Endothelial cell of umbilical vein (primary cell): Measurements from ENCODE around the gene ATG13. TPM values are rescaled to one million over a fixed set of nuclear protein-coding genes. Genes with fewer than 3 reads are reported as not detected.

Source experiments
- BruUV-seq: library from RNA; stranded (reverse); fragments of 400-500 nt; replicated peaks from 2 replicates; lab custom pipeline; 2021; lab: Mats Ljungman, UMichigan
- CTCF ChIA-PET: fragments of 300-600, 350-600 bp; sonication (Branson Sonifier 250); formaldehyde crosslinking; loops from one replicate; lab custom pipeline; 2021; ENCODE audit warnings: antibody characterized with exemption, inconsistent platforms; lab: Charles Lee
- POLR2A ChIA-PET: fragments of 300-600, 350-600 bp; sonication (Branson Sonifier 250); formaldehyde crosslinking; loops from one replicate; lab custom pipeline; 2021; ENCODE audit warnings: antibody characterized with exemption, inconsistent platforms; lab: Charles Lee
- DNase-seq: peaks from one replicate; pipeline ENCODE4 v3.0.0-alpha.2; 2011; ENCODE audit warnings: low read depth, low spot score
- FAIRE-seq: peaks from 2 replicates; lab custom pipeline; 2011; peaks lifted over from hg19 to GRCh38; lab: Jason Lieb, UNC
- H2AFZ ChIP-seq: 2 replicates; pipeline ENCODE4 v1.6.0; 2012; ENCODE audit warnings: low read depth, low read length, control low read depth, inconsistent platforms
- H3K27ac ChIP-seq: 2 replicates; pipeline ENCODE4 v1.5.1; 2011; ENCODE audit warnings: low read depth, mild to moderate bottlenecking, control low read depth, low read length, moderate library complexity; ENCODE audit not compliant: insufficient read depth
- H3K27me3 ChIP-seq, 2 experiments: 2 replicates each; pipeline versions ENCODE4 v1.6.0 to v1.6.1; 2011; ENCODE audit warnings: low read length in 2 of 2, mixed read lengths in 1 of 2; ENCODE audit not compliant: control insufficient read depth in 2 of 2, insufficient read depth in 2 of 2
- H3K36me3 ChIP-seq, 2 experiments: 2 replicates in 1 of 2; 3 replicates in 1 of 2; pipeline ENCODE4 v1.5.1; 2011; ENCODE audit warnings: low read length in 2 of 2, mild to moderate bottlenecking in 1 of 2, moderate library complexity in 1 of 2; ENCODE audit not compliant: control insufficient read depth in 2 of 2, insufficient read depth in 2 of 2; ENCODE audit errors: extremely low read depth in 1 of 2
- H3K4me1 ChIP-seq: 3 replicates; pipeline ENCODE4 v1.5.1; 2011; ENCODE audit warnings: mild to moderate bottlenecking, low read length; ENCODE audit not compliant: control insufficient read depth, insufficient read depth; ENCODE audit errors: extremely low read depth
- H3K4me2 ChIP-seq: 2 replicates; pipeline ENCODE4 v1.6.1; 2011; ENCODE audit warnings: low read length, control low read depth, mixed read lengths; ENCODE audit not compliant: insufficient read depth
- H3K4me3 ChIP-seq, 3 experiments: fragments of 200-600 bp in 1 of 3; sonication (generic), shearing (Covaris generic) in 1 of 3; replicated peaks in 1 of 3; 2 replicates each; pipeline ENCODE4 v1.5.1; 2011 to 2016; ENCODE audit warnings: control low read depth in 3 of 3, low read length in 3 of 3, mild to moderate bottlenecking in 2 of 3, inconsistent platforms in 1 of 3, low read depth in 1 of 3, moderate library complexity in 1 of 3; ENCODE audit not compliant: insufficient read depth in 1 of 3
- H3K79me2 ChIP-seq: 2 replicates; pipeline ENCODE4 v1.6.0; 2012; ENCODE audit warnings: low read length, inconsistent platforms; ENCODE audit not compliant: control insufficient read depth, insufficient read depth
- H3K9ac ChIP-seq: replicated peaks from 2 replicates; pipeline ENCODE3; 2011; ENCODE audit warnings: low read length, control low read depth; ENCODE audit not compliant: insufficient read depth; ENCODE audit errors: extremely low read depth
- H3K9me1 ChIP-seq: replicated peaks from 3 replicates; pipeline ENCODE4 v1.6.0; 2011; ENCODE audit warnings: mild to moderate bottlenecking, low read length; ENCODE audit not compliant: control insufficient read depth, insufficient read depth; ENCODE audit errors: extremely low read depth
- H3K9me3 ChIP-seq: replicated peaks from 2 replicates; pipeline ENCODE4 v1.5.1; 2012; ENCODE audit warnings: low read length, inconsistent platforms; ENCODE audit not compliant: control insufficient read depth, insufficient read depth
- H4K20me1 ChIP-seq: replicated peaks from 2 replicates; pipeline ENCODE3; 2011; ENCODE audit warnings: mild to moderate bottlenecking, low read length; ENCODE audit not compliant: control insufficient read depth, insufficient read depth; ENCODE audit errors: extremely low read depth
- CTCF ChIP-seq, 2 donors: IDR thresholded peaks; 1 replicate in 1 of 2; 2 replicates in 1 of 2; pipeline ENCODE4 v1.5.1; 2011; ENCODE audit warnings: low read length in 2 of 2, mild to moderate bottlenecking in 2 of 2, moderate library complexity in 2 of 2, control low read depth in 1 of 2, inconsistent platforms in 1 of 2, low read depth in 1 of 2; ENCODE audit not compliant: insufficient read depth in 1 of 2; ENCODE audit errors: extremely low read depth in 1 of 2
- EZH2 ChIP-seq: IDR thresholded peaks from 2 replicates; pipeline ENCODE4 v1.6.1; 2012; ENCODE audit warnings: borderline replicate concordance, low read depth, mild to moderate bottlenecking, moderate library complexity, low read length, inconsistent platforms; ENCODE audit not compliant: severe bottlenecking
- FOS ChIP-seq: IDR thresholded peaks from 2 replicates; pipeline ENCODE4 v1.6.1; 2011; ENCODE audit warnings: mild to moderate bottlenecking, low read length, moderate library complexity, borderline replicate concordance; ENCODE audit not compliant: insufficient read depth
- GATA2 ChIP-seq: IDR thresholded peaks from 2 replicates; pipeline ENCODE4 v1.7.0; 2011; ENCODE audit warnings: low read depth, mild to moderate bottlenecking, moderate library complexity, mixed read lengths, low read length; ENCODE audit not compliant: insufficient read length, insufficient read depth
- JUN ChIP-seq: IDR thresholded peaks from 2 replicates; pipeline ENCODE4 v1.6.1; 2011; ENCODE audit warnings: borderline replicate concordance, low read depth; ENCODE audit not compliant: insufficient read length, insufficient read depth
- MAX ChIP-seq: IDR thresholded peaks from 2 replicates; pipeline ENCODE4 v1.6.1; 2011; ENCODE audit not compliant: insufficient read depth, insufficient read length
- MYC ChIP-seq: IDR thresholded peaks from one replicate; pipeline ENCODE4 v1.6.1; 2011; ENCODE audit warnings: mild to moderate bottlenecking, low read depth, low read length
- POLR2A ChIP-seq: IDR thresholded peaks from 2 replicates; pipeline ENCODE4 v1.6.1; 2012; ENCODE audit warnings: low read depth, mild to moderate bottlenecking, control low read depth, low read length
- POLR2AphosphoS5 ChIP-seq: IDR thresholded peaks from 2 replicates; pipeline ENCODE4 v1.6.1; 2012; ENCODE audit warnings: low read depth, mild to moderate bottlenecking, control low read depth, low read length, moderate library complexity; ENCODE audit not compliant: insufficient read depth
- dilution Hi-C: fragments of 300-500 bp; cut with MboI; formaldehyde crosslinking; loops from one replicate; pipeline ENCODE4 v1.15.0; 2019; ENCODE audit warnings: low sequenced_read_pairs; ENCODE audit not compliant: extremely low pct_ligation_motif_present
- intact Hi-C: fragments of 100-400 bp; cut with micrococcal nuclease; formaldehyde crosslinking; loops from one replicate; pipeline ENCODE4 v1.10.0; 2022
- polyA plus RNA-seq, 4 experiments: library from polyadenylated mRNA; depleted of rRNA in 3 of 4; stranded (reverse) in 3 of 4; unstranded in 1 of 4; fragments of >200 nt; gene quantifications; 2 replicates each; pipeline versions ENCODE4 v1.2.1 to v1.2.3, GENCODE V29; 2011 to 2012; ENCODE audit warnings: missing spikeins in 1 of 4
- total RNA-seq: library from RNA; stranded (reverse); gene quantifications from 2 replicates; pipeline ENCODE4 v1.2.3, GENCODE V29; 2021

The ATG13 gene
- total and polyA plus RNA-seq, 2 donors (not counting 3 experiments of a cell fraction or from before 2014, with no cell fraction given), result 60.1 to 66.5 TPM

GRCh38 chr11:46705070-46705688 is 87.8 kb downstream of the ATG13 start:
- BruUV-seq, result no TSS peak
- no peaks in the 10 kb centered on the region for H3K9me1 ChIP-seq
- dilution Hi-C loops (no loop called here), intact Hi-C loops (no loop called here)
- FAIRE-seq, result no peak
- DNase-seq, result no peak
- H3K27ac ChIP-seq, result no peak overlapping the region
- no peak overlapping the region for H3K4me3 ChIP-seq
- no peaks in the 10 kb centered on the region for H4K20me1 ChIP-seq
- no peak overlapping the region for H3K4me2 ChIP-seq
- H3K27me3 ChIP-seq, result no peaks in the 10 kb centered on the region
- H3K36me3 ChIP-seq, result peaks cover 7 to 36% of the 10 kb centered on the region in 2 experiments
- POLR2A ChIA-PET, result no interaction called here
- TF ChIP-seq POLR2AphosphoS5 (no peak), GATA2 (no peak), JUN (no peak)
- H3K9ac ChIP-seq, result no peak overlapping the region
- H3K79me2 ChIP-seq, result peaks cover 22% of the 10 kb centered on the region
- CTCF ChIA-PET, result no interaction called here
- no peak overlapping the region for H2AFZ ChIP-seq
- H3K9me3 ChIP-seq, result no peaks in the 10 kb centered on the region
- peaks cover 5% of the 10 kb centered on the region for H3K4me1 ChIP-seq

GRCh38 chr11:46706886-46707285 is 89.5 kb downstream of the ATG13 start:
- CTCF ChIA-PET, result interaction anchor here (1.2 kb wide), 1 partner anchor 14 kb away, joined by 3 read pairs; no protein-coding TSS in a partner anchor
- no peak overlapping the region for H3K4me3 ChIP-seq
- H3K4me2 ChIP-seq, result no peak overlapping the region
- no peak for TF ChIP-seq MYC
- no peak for TF ChIP-seq POLR2A
- TF ChIP-seq FOS, result no peak
- TF ChIP-seq GATA2, result no peak
- no peak for TF ChIP-seq MAX
- TF ChIP-seq POLR2AphosphoS5, result no peak
- TF ChIP-seq CTCF (IDR thresholded peaks at IDR 0.05; ENCODE audit: extremely low read depth in 1 of 2, insufficient read depth in 1 of 2, low read depth in 1 of 2, low read length in 2 of 2), result no peak
- no peak for TF ChIP-seq EZH2
- no peak for TF ChIP-seq JUN
- H3K27me3 ChIP-seq, result no peaks in the 10 kb centered on the region
- no peaks in the 10 kb centered on the region for H4K20me1 ChIP-seq
- BruUV-seq, result no TSS peak
- dilution Hi-C loops (no loop called here), intact Hi-C loops (no loop called here)
- H3K4me1 ChIP-seq, result peaks cover under 1% of the 10 kb centered on the region
- no peak overlapping the region for H3K27ac ChIP-seq
- peaks cover 12% of the 10 kb centered on the region for H3K79me2 ChIP-seq
- H3K9me1 ChIP-seq, result no peaks in the 10 kb centered on the region
- POLR2A ChIA-PET, result no interaction called here
- H3K9me3 ChIP-seq, result no peaks in the 10 kb centered on the region
- DNase-seq (no peak), FAIRE-seq (no peak)
- no peak overlapping the region for H2AFZ ChIP-seq
- no peak overlapping the region for H3K9ac ChIP-seq
- peaks cover 7 to 36% of the 10 kb centered on the region in 2 experiments for H3K36me3 ChIP-seq
